GM12891 (cell line): ENCODE measurements around the gene PAX3.

Experiments used
- POLR2A ChIP-seq: IDR thresholded peaks from 2 replicates; pipeline ENCODE4 v1.6.1; 2011; ENCODE audit warnings: low read depth, low read length, control low read depth
- SPI1 ChIP-seq: IDR thresholded peaks from 2 replicates; pipeline ENCODE4 v1.6.1; 2011; ENCODE audit warnings: low read depth, low read length, control low read depth

- TF ChIP-seq SPI1 (no peak), POLR2A (no peak)
Measured at GRCh38 chr2:222232839-222233238, 66.0 kb downstream of the PAX3 start.
